Immature natural killer cell (primary cell): ENCODE results near the gene RNU5B-1. TPM values are rescaled to one million over a fixed set of nuclear protein-coding genes. Genes with fewer than 3 reads are reported as not detected.
"Not testable (repeated sequence)": the region's sequence is repeated elsewhere in the genome, so short reads cannot be mapped to it uniquely, and the experiment has no call there.

ENCODE experiments used
- DNase-seq, 3 donors: peaks; one replicate each; pipeline ENCODE4 v3.0.0; 2022; ENCODE audit warnings: mixed read lengths in 1 of 3
- H3K27ac Mint-ChIP-seq, 6 donors: one replicate each; pipeline ENCODE4 v1.8.0; 2020; ENCODE audit warnings: mixed read lengths in 6 of 6, mild to moderate bottlenecking in 5 of 6, inconsistent platforms in 4 of 6, moderate library complexity in 3 of 6
- H3K27me3 Mint-ChIP-seq, 3 donors: one replicate each; pipeline ENCODE4 v1.8.0; 2020 to 2021; ENCODE audit warnings: low read depth in 3 of 3, mild to moderate bottlenecking in 3 of 3, mixed read lengths in 3 of 3, moderate library complexity in 3 of 3, inconsistent platforms in 1 of 3
- H3K36me3 Mint-ChIP-seq, 3 donors: one replicate each; pipeline ENCODE4 v1.8.0; 2020; ENCODE audit warnings: mixed read lengths in 3 of 3, inconsistent platforms in 2 of 3, mild to moderate bottlenecking in 2 of 3
- H3K4me1 Mint-ChIP-seq, 2 donors: one replicate each; pipeline ENCODE4 v1.8.0; 2020; ENCODE audit warnings: inconsistent platforms in 2 of 2, mild to moderate bottlenecking in 2 of 2, mixed read lengths in 2 of 2, moderate library complexity in 1 of 2
- H3K4me3 Mint-ChIP-seq, 5 donors: one replicate each; pipeline ENCODE4 v1.8.0; 2020; ENCODE audit warnings: mild to moderate bottlenecking in 5 of 5, mixed read lengths in 5 of 5, inconsistent platforms in 3 of 5, moderate library complexity in 3 of 5
- H3K9me3 Mint-ChIP-seq, 6 donors: one replicate each; pipeline ENCODE4 v1.8.0; 2020; ENCODE audit warnings: mild to moderate bottlenecking in 6 of 6, mixed read lengths in 6 of 6, inconsistent platforms in 4 of 6, moderate library complexity in 3 of 6
- polyA plus RNA-seq, 3 donors: library from polyadenylated mRNA; unstranded; fragments of 300-500 nt; fragmentation: Illumina TruSeq; gene quantifications; one replicate each; pipeline ENCODE4 v1.2.3, GENCODE V29; 2021

RNU5B-1 gene
- polyA plus RNA-seq, 3 donors from 2014 or later: not detected

- no peak overlapping the region for H3K27ac Mint-ChIP-seq
- DNase-seq: no peak
- no peaks in the 10 kb centered on the region for H3K9me3 Mint-ChIP-seq
- H3K36me3 Mint-ChIP-seq: no peaks in the 10 kb centered on the region
- peaks cover 5 to 23% (median 8%) of the 10 kb centered on the region in 3 donors for H3K27me3 Mint-ChIP-seq
- no peak overlapping the region for H3K4me3 Mint-ChIP-seq
- no peaks in the 10 kb centered on the region for H3K4me1 Mint-ChIP-seq
Observed at GRCh38 chr15:65349338-65349737, 44.9 kb downstream of the RNU5B-1 start.

- H3K4me1 Mint-ChIP-seq, DNase-seq, H3K4me3 Mint-ChIP-seq, H3K36me3 Mint-ChIP-seq, H3K27ac Mint-ChIP-seq, H3K9me3 Mint-ChIP-seq: not testable (repeated sequence)
- peaks cover 10 to 32% (median 18%) of the 10 kb centered on the region in 3 donors for H3K27me3 Mint-ChIP-seq
Observed at GRCh38 chr15:65351972-65352371, 47.5 kb downstream of the RNU5B-1 start.

Other genes starting within 250 kb of the RNU5B-1 start
- not detected for gene RASL12, start 236.7 kb upstream of the RNU5B-1 start, polyA plus RNA-seq
- not detected for gene KBTBD13, start 227.9 kb upstream of the RNU5B-1 start, polyA plus RNA-seq
- under 1 TPM; 0.26 to 0.53 (median 0.43) TPM for gene UBAP1L, start 189.5 kb upstream of the RNU5B-1 start, polyA plus RNA-seq
- gene PDCD7, start 170.9 kb upstream of the RNU5B-1 start, polyA plus RNA-seq: 10 to 100 TPM in 2 of 3 donors, 1 to 10 TPM in 1; 8.9 to 14.7 (median 14.4) TPM
- 10 to 100 TPM; 18.5 to 36.0 (median 23.4) TPM for gene CLPX, start 119.3 kb upstream of the RNU5B-1 start, polyA plus RNA-seq
- gene CILP, start 93.2 kb upstream of the RNU5B-1 start, polyA plus RNA-seq: under 1 TPM in 1 of 3 donors, not detected in 2; 0.06 TPM
- 10 to 100 TPM; 17.1 to 28.3 (median 17.4) TPM for gene PARP16, start 17.8 kb upstream of the RNU5B-1 start, polyA plus RNA-seq
- not detected for gene RNU5A-1, start 8.6 kb upstream of the RNU5B-1 start, polyA plus RNA-seq
- gene IGDCC3, start 73.3 kb downstream of the RNU5B-1 start, polyA plus RNA-seq: not detected
- gene IGDCC4, start 118.3 kb downstream of the RNU5B-1 start, polyA plus RNA-seq: under 1 TPM in 2 of 3 donors, not detected in 1; 0.18 to 0.25 TPM
- gene DPP8, start 213.0 kb downstream of the RNU5B-1 start, polyA plus RNA-seq: 100 to 1,000 TPM in 1 of 3 donors, 10 to 100 TPM in 2; 33.1 to 103 (median 52.0) TPM
- gene HACD3, start 225.8 kb downstream of the RNU5B-1 start, polyA plus RNA-seq: 10 to 100 TPM; 24.4 to 36.7 (median 26.0) TPM